Measurements from ENCODE around the gene GPR153.
"Not testable (repeated sequence)": the region's sequence is repeated elsewhere in the genome, so short reads cannot be mapped to it uniquely, and the experiment has no call there.

GPR153 gene

DNA sequence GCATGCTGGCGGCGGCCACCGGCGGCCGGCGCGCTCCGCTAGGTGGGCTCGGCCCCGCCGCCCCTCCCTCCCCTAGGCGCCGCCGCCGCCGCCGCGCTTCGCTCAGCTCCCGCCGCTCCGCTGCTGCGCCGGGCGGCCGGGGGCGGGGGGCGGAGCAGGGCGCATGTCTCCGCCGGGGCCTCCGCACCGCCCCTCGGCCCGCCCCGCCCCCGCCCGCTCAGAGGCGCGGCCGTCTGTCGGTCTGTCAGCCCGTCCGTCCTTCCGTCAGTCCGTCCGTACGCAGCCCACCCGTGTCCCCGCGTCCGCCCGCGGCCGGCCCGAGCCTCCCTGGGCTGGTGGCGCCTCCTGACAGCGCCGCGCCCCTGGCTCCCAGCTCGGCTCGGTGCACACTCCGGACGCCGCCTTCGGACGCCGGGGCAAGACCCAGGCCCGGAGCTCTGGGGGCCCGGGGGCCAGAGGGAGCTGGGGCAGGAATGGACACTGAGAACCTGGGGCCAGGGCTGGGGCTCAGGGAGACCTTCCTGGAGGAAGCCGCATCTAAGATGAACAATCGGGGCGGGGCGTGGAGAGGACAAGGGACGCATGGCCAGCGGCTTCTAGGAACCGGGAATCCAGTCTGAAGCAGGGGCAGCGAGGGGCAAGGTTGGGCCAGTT is at the start of gene GPR153:
TSS of gene GPR153 (minus strand) at position 138 of the 654 bp plus-strand sequence. CDS start 6,193 bp downstream, outside the sequence.
- in situ Hi-C loops (cut with MboI; ENCODE audit: low sequenced_read_pairs) = no loop called here

DNA sequence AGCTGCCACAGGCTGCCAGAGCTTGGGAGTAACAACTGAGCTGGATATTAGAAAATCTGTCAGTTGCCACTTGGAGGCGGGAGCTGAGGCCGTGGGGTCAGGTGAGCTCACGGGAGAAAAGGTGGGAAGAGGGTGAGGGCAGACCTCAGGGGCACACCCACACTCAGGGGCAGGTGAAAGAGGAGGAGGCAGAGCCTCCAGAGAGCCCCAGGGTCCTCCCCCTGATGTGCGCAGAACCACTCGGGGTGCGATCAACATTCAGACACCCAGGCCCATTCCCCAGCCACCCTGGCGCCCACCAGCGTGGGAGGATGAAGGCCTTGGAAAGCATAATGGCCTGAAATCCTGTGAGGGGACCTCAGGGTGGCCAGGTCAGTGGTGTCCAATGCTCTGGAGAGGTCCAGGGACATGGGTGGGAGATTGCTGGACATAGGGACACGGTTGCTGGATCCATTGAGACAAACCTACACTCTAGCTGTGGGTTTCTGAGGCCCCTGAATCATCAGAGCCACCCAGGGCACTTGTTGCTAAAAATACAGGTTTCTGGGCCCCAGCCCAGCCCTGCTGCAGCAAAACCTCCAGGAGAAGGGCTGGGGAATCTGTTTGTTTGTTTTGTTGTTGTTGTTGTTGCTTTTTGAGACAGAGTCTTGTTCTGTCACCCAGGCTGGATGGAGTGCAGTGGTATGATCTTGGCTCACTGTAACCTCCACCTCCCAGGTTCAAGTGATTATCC is 49.4 kb upstream of the GPR153 start:
- in situ Hi-C loops (cut with MboI; ENCODE audit: low sequenced_read_pairs) = no loop called here

DNA sequence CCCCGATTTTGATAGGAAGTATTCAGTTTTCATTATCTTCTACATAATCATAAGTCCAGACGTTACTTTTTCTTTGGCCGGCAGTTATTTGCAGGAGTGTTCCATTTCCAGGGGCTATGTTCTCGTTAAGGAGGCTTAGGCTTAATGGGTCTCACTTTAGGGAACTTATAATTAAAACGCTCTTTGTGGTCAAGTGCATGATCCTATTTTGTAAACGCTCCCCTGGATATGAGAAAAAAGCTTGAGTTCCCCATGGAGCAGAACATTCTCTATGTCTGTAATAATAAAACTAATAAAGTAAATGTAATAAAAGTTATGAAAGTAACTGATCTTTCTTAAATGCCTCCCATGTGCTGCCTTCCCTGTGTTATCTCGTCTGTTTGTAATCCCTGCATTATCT is 48.7 kb upstream of the GPR153 start:
- in situ Hi-C loops (cut with MboI; ENCODE audit: low sequenced_read_pairs) = no loop called here

DNA sequence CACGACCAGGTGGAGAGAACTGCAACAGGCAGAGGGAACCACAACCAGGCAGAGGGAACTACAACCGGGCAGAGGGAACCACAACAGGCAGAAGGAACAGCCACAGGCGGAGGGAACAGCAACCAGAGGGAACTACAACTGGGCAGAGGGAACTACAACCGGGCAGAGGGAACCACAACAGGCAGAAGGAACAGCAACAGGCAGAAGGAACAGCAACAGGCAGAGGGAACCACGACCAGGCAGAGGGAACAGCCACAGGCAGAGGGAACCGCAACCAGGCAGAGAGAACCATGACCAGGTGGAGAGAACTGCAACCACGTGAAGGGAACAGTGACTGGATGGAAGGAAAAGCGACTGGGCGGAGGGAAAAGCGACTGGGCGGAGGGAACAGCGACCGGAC is 47.6 kb upstream of the GPR153 start:
- in situ Hi-C loops (cut with MboI; ENCODE audit: low sequenced_read_pairs) = no loop called here

DNA sequence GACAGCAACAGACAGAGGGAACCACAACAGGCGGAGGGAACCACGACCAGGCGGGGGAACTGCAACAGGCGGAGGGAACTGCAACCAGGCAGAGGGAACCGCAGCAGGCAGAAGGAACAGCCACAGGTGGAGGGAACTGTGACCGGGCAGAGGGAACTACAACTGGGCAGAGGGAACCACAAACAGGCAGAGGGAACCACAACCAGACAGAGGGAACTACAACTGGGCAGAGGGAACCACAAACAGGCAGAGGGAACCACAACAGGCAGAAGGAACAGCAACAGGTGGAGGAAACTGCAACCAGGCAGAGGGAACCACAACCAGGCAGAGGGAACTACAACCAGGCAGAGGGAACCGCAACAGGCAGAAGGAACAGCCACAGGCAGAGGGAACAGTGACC is 46.8 kb upstream of the GPR153 start:
- in situ Hi-C loops (cut with MboI; ENCODE audit: low sequenced_read_pairs) = not testable (repeated sequence)

DNA sequence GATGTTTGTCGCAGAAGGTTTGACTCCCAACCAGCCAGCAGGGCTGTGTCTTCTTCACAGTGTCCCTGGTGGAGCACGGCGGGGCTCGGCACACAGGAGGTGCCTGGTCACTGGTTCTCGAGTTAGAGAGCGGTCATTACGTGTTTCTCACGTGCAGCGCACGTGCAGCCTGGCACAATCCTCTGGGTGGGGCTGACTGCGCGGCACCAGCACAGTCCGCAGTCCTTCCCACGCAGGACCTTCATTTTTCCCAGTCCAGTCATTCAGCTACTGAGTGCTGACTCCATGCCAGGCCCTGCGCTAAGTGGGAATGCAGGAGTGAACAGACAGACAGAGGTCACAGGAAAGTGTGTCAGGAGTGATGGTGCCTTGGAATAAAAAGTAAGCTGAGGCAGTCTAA is 46.2 kb upstream of the GPR153 start:
- in situ Hi-C loops (cut with MboI; ENCODE audit: low sequenced_read_pairs) = no loop called here

DNA sequence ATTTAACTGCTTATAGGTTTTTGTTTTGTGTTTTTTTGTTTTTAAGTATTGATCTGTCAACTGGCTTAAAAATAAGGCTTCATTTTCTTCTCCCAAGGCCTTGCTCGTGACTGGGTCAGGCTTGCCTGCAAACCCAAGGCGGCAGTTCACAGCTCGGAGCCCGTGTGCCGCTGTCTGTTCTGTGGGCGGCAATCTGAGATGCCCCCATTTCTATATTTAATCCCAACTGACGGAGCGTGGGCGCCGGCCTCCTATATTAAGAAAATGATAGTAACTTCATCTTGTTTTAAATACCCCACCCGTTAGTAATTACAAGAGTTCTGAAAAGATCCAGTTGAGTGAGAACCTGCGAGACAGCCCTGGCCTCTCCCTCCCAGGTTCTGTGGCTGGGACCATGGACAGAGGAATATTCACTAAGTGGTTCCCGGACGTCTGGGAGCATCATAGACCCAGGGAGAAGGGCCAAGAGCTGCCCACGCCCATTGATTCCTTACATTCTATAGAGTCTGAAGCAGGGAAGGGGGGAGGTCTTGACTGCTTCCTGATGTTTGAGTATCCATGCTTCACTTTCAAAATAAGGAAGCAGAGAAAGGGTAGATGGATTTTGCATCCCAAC is 42.6 kb upstream of the GPR153 start:
- in situ Hi-C loops (cut with MboI; ENCODE audit: low sequenced_read_pairs) = no loop called here

DNA sequence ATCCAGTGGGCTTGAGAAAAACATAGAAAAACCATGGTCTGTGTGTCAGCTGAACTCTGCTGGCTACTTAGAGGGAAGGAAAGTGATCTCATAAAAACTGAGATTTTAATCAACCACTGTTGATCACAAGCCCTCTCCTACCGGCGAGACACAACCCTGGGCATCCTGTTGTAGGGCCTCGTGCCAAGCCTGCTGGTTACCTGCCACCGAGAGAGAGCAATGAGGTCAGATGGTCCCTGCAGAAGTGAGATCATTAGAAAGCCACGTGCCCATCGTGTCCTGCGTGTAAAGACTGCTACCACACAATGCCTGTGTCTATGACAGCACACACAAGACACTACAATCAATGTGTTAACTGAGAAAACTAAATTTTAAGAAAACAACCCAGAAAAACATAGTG is 41.7 kb upstream of the GPR153 start:
- in situ Hi-C loops (cut with MboI; ENCODE audit: low sequenced_read_pairs) = no loop called here

DNA sequence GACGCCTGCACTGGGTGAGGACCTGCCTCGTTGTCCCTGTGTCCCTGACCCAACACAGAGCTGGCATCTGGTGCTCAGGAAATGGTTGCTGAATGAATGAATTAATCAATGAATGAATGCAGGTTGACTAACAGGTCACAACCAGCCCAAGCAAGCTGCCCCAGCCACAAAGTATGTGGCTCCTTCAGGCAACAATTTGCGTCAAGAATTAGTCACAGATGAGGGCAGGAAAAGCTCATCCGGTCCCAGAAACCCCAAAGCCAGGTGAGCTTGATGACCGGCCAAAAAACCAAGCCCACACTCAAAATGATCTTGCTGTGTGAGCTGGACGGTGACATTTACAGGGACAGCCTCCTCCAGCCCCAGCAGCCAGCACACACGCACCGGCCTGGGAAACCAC is 40.6 kb upstream of the GPR153 start:
- in situ Hi-C loops (cut with MboI; ENCODE audit: low sequenced_read_pairs) = no loop called here

DNA sequence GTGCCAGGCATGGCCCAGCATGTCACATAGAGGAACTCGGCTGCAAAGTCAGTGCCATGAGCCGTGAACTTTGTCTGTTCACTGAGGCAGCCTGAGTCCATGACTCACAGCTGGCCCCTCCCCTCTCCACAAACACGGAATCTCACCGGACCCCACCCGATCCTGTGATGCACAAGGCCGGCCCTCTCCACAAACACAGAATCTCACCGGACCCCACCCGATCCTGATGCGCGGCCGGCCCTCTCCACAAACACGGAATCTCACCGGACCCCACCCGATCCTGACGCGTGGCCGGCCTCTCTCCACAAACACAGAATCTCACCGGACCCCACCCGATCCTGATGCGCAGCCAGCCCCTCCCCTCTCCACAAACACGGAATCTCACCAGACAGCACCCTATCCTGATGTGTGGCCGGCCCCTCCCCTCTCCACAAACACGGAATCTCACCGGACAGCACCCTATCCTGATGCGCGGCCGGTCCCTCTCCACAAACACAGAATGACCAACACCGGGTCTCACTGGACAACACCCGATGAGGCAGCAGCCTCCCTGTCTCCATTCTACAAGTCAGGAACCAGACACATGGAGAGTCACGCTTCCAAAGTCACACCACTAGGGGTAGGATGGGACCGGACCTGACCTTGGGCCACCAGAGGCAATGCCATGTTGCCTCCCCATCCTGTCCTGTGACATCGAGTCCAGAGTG is 39.6 kb upstream of the GPR153 start:
- in situ Hi-C loops (cut with MboI; ENCODE audit: low sequenced_read_pairs) = no loop called here

DNA sequence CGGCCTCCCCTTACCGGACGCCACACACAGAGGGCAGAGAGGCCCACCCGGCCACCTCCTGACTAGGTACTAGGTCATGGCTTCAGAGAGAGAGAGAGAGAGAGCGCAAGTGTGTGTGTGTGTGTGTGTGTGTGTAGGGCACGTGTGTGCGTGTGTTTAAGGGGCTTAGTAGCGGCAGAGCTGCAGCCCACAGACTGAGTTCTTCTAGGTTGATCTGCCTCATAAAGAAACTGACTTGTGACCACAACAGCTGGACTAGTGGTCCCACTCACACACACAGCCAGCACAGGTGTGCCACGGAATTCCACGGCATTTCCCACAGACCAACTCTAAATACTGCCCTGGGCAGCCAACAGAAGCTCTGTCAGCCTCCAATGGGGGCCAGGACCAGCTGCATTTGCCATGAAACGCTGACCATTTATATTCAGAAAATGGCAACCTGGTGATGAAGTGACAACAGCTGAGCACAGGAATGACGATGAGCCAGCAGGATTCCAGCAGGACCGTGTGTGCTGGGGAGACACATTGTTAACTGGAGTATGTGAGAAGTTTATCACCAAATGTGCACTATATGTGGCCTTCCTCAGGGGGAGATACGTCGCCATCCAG is 38.8 kb upstream of the GPR153 start:
- in situ Hi-C loops (cut with MboI; ENCODE audit: low sequenced_read_pairs) = no loop called here

DNA sequence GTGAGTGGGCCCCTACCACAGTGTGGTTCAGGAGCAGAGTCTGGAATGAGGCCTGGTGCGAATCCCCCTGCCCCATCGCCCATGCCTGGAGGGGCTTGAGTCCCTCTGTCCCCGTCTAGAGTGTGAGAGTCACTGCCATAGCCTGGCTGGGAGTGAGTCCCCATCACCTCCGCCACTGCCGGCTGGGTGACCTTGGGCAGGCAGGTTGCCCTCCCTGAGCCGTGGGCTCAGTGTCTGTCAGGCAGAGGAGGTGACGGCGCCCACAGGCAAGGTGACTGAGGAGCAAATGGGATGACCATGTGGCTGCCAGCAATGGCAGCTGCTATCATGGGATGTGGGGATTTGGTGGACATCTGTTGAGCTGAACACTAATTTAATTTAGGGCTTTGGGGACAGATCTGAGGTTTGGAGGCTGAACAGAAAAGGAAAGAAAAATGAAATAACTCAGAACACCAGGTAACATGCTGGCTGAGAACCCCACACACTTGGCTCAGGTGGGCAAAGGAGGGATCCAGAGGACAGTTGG is 38.1 kb upstream of the GPR153 start:
- in situ Hi-C loops (cut with MboI; ENCODE audit: low sequenced_read_pairs) = no loop called here

DNA sequence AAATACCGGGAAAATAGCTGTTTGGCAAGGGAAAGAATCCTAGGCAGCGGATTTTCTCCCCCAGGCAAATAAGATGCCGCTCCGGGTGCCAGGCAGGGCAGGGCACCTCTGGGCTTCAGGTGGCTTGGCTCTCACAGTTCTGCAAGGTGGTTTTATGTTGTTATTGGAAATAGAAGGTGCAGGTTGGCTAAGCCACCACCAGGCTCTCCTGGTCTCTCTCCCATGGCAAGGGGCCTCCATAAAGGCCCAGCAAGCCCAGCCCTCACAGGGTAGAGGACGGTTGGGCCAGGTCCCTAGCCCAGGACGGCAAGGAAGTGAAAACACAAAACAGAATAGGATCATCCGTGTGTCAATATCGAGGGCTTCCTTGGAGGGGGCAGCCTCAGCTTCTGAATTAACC is 37.6 kb upstream of the GPR153 start:
- in situ Hi-C loops (cut with MboI; ENCODE audit: low sequenced_read_pairs) = no loop called here

DNA sequence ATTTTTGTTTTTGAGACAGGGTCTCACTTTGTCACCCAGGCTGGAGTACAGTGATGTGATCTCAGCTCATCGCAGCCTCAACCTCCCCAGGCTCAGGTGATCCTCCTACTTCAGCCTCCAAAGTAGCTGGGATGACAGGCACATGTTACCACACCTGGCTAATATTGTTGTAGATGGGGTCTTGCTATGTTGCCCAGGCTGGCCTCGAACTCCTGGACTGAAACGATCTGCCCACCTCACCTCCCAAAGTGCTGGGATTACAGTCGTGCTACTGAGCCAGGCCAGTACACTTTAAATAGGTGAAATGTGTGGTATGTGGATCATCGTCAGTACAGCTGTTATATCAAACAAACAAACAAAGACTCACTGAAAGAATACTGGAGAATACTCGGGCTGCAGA is 35.0 kb upstream of the GPR153 start:
- in situ Hi-C loops (cut with MboI; ENCODE audit: low sequenced_read_pairs) = no loop called here

DNA sequence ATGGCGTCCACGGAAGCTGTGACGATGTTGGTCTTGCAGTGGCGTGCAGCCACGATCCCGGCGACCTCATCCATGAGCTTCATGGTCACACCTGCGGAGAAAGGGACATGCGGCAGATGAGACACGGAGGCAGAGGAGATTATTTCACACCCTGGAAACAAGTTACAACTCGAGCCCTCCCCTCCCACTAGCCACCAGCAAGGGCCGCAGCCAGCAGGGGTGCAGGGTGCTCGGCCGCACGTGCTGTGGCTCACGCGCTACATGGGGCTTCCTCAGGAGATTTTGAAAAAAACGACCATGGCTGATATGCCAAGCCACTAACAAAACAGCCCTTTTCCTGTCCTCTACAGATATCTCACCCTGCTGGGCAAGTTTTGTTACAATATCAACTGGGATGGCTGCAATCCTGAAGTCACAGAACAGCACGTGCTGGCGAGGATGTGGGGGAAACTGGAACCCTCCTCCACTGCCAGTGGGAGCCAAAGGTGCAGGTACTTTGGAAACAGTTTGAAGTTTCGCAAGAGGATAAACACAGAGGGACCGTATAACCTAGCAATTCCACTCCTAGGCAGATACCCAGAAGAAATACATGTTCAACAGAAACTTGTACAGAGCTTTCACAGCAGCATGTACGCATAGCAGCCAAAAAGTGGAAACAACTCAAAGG is 34.1 kb upstream of the GPR153 start:
- in situ Hi-C loops (cut with MboI; ENCODE audit: low sequenced_read_pairs) = no loop called here

DNA sequence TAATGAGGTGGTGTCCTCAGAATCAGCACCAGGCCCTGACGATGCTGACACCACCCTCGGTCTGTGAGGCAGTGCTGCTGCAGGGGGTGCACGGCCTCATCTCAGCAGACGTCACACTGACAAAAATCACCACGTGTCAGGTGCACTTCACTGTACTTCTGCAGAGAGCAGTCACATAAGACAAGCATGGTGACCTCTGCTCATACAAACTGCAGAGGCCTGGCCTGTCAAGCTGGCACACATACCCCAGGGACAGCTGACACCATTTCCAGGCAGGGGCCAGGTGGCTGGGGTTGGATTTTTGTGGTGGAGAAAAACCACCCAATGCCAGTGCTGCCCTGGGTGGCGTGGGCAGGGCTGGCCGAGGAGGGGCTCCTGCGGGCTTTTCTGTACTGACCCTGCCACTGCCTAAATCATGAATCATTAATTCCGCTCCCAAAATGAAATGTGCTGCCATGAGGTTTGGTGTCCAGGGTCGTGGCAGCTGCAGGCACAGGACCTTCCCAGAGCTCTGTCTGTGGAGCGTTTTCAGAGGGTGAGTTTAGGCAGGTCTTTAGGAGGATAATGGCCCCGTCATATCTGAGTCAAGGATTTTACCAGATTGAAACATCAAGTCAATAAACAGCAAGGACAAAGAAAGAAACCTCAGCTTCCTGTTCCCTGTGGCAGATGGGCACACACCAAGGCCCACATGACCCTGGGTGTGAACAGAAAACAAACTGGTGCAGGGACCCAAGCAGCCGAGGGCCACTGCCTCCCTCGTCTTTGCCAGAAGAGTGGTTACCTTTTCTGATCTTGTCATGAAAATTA is 33.4 kb upstream of the GPR153 start:
- in situ Hi-C loops (cut with MboI; ENCODE audit: low sequenced_read_pairs) = no loop called here

DNA sequence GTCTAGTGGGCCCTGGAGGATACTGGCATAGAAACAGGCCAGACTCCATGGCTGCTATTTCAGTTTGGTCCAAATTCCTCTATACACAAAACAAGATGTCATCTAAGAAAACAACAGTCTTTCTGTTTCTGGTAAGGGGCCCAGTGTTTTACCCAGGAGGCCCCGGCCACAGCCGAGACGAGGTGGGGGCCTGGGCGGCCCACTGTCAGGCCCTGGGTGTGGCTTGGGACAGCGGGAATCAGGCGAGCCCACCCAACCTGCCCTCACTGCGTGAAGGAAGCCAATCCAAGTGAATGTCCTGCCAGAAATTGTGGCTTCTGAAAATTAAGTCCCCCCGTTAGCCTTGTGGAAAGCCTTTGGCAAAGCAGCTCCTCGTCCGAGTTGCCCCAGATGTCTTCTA is 31.2 kb upstream of the GPR153 start:
- in situ Hi-C loops (cut with MboI; ENCODE audit: low sequenced_read_pairs) = no loop called here

DNA sequence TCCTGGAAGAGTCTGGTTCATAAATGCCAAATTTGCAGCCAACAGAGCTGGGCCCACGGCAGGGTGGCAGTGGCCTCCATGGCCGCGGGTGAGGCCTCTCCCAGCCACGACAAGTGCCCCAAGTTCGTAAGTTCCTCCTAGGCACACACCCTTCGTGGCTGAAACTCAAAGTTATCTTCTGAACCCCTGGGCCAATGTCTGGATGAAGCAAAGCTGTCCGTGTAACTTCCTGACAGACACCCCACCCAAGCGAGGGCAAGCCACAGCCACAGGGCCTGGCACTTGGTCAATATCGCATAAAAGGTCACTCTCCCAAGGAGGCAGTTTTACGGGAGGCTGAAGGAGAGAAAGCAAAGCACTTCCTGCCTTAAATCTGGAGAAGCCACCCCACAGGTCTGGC is 27.8 kb upstream of the GPR153 start:
- in situ Hi-C loops (cut with MboI; ENCODE audit: low sequenced_read_pairs) = no loop called here

DNA sequence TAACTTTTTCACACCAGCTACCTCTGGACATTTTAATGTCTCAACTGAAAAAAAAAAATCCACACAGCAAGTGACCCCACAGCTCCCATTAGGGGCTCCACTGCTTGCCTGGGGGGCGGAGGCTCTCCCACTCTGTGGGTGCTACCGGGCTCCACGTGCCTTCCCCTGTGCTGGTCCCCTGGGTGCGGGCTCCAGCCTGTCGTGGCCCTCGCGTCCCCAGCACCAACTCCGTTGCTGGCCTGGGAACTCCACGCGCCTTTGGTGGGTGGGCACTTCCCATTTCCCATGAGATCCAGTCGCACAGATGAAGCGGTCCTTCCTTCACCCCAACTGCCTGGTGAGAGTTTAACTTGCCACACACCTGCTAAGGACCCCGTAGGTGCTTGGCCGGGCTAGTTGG is 27.1 kb upstream of the GPR153 start:
- in situ Hi-C loops (cut with MboI; ENCODE audit: low sequenced_read_pairs) = no loop called here

DNA sequence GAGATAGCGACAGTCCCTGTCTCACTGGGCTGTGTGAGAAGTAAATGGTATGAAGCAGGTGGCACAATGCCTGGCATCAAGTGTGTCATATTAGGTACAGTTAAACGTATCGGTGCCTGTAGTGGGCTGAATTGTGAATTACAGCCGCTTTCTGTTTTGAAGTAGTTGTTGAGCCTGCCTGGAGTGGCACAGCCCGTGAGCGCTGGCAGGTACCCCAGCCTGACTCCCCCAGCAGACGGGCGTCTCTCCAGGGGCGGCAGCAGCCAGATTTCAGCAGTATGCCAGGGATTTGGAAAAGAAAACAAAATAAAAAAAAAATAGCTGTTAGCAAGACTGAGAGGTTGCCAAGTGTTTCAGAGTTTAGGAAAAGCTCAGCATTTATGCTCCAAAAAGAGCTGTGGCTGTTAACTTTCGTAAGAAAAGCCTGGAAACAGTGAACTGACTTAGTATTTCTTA is 26.6 kb upstream of the GPR153 start:
- in situ Hi-C loops (cut with MboI; ENCODE audit: low sequenced_read_pairs) = no loop called here
